Activated CD8-positive, alpha-beta T cell treated with anti-CD3 and anti-CD28 coated beads, Interleukin-2, amount 10 ng/mL, durations not matched to agents 7 days and 5 days (primary cell): ENCODE results near the gene LRCH1. TPM values are rescaled to one million over a fixed set of nuclear protein-coding genes. Genes with fewer than 3 reads are reported as not detected.

ENCODE experiments used
- ATAC-seq: fragments of 150-1000 bp; cut with Tn5 transposase; one replicate; pipeline ENCODE4 v1.10.0; 2021; ENCODE audit warnings: moderate library complexity
- CTCF ChIA-PET: fragments of 350-600 bp; sonication (Branson Sonifier 250); formaldehyde crosslinking; loops from one replicate; lab custom pipeline; 2021; ENCODE audit warnings: antibody characterized with exemption; lab: Charles Lee
- POLR2A ChIA-PET: fragments of 350-600 bp; sonication (Branson Sonifier 250); formaldehyde crosslinking; loops from one replicate; lab custom pipeline; 2021; ENCODE audit warnings: antibody characterized with exemption; lab: Charles Lee
- DNase-seq: peaks from one replicate; pipeline ENCODE4 v3.0.0-alpha.2; 2020
- H3K27ac Mint-ChIP-seq: one replicate; pipeline ENCODE4 v1.8.0; 2021; ENCODE audit warnings: mild to moderate bottlenecking, mixed read lengths
- H3K27me3 Mint-ChIP-seq: one replicate; pipeline ENCODE4 v1.8.0; 2021; ENCODE audit warnings: low read depth, mixed read lengths
- H3K36me3 Mint-ChIP-seq: one replicate; pipeline ENCODE4 v1.8.0; 2021; ENCODE audit warnings: low read depth, mixed read lengths
- H3K4me1 Mint-ChIP-seq: one replicate; pipeline ENCODE4 v1.8.0; 2021; ENCODE audit warnings: low read depth, mixed read lengths
- H3K4me3 Mint-ChIP-seq: one replicate; pipeline ENCODE4 v1.8.0; 2021; ENCODE audit warnings: mild to moderate bottlenecking, mixed read lengths
- H3K9me3 Mint-ChIP-seq: one replicate; pipeline ENCODE4 v1.8.0; 2022; ENCODE audit warnings: mixed read lengths; ENCODE audit not compliant: insufficient read depth
- total RNA-seq, 2 experiments: library from RNA; stranded (reverse); gene quantifications; one replicate each; pipeline ENCODE4 v1.2.3, GENCODE V29; 2021

Gene LRCH1
- total RNA-seq, 2 experiments from 2014 or later: 15.3 to 18.0 TPM

DNA sequence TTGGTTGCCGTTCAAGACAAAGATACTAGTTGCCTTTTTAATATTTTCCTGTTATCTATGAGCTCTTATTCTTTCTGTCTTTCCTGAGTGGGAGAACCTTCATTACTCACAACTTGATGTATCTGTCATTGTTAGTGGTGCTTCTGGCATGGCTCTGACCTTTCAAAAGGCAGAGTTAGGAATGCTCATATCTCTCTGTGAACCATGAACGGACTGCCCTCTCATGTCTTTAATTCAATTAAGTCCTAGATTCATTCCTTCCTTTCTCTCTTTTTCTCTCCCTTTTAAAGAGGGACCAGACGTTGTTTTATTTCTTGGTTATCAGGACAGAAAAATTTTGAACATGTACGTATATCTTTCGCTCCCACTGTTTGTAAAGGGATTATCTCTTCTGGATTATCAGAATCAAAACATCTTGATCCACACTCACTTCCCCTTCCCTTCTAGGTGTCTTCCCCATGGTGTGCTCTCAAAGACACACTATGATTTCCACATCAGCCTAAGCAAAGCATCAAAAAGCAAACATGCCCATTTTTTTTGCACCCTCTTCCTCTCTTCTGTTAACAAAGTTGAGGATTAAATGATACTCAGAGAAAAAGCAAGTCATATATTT, 90.3 kb downstream of the LRCH1 start:
- H3K9me3 Mint-ChIP-seq: no peaks in the 10 kb centered on the region
- ATAC-seq: no peak
- no peaks in the 10 kb centered on the region for H3K27me3 Mint-ChIP-seq
- ChIA-PET CTCF (interaction anchor here (1.0 to 1.1 kb wide), 2 partner anchors 33 to 49 kb away, joined by 3 read pairs; no protein-coding TSS in a partner anchor), POLR2A (no interaction called here)
- H3K27ac Mint-ChIP-seq: no peak overlapping the region
- no peak overlapping the region for H3K4me3 Mint-ChIP-seq
- H3K4me1 Mint-ChIP-seq: peaks cover 31% of the 10 kb centered on the region
- no peak for DNase-seq
- H3K36me3 Mint-ChIP-seq: no peaks in the 10 kb centered on the region

DNA sequence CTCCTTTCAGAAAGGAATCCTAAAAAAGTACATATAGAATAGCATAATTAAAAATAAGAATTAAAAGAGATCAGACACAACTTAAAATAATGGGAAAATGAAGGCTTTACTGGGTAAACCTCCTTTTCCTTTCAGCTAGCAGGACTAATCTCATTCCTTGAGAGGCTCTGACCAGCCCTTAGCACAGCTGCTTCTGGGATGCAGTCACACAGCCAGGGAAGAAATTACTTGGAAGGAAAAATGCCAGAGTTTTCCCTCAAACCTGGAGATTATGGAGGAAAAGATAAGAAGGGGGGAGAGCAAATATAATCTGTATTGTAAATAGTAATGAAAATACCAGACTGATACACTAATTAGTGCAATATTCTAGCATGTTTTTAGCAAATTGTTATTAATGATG, 91.8 kb downstream of the LRCH1 start:
- POLR2A ChIA-PET: no interaction called here
- no peak for DNase-seq
- CTCF ChIA-PET: interaction anchor here (0.6 to 2.1 kb wide), 2 partner anchors 50 to 93 kb away, joined by 3 to 8 read pairs; no protein-coding TSS in a partner anchor

GRCh38 chr13:46647512-46648065, 94.6 kb downstream of the LRCH1 start:
- ATAC-seq (no peak), DNase-seq (no peak)
- CTCF ChIA-PET: interaction anchor here (0.8 kb wide), 1 partner anchor 10 kb away, joined by 3 read pairs; no protein-coding TSS in a partner anchor
- Mint-ChIP-seq H3K27me3 (no peaks in the 10 kb centered on the region), H3K36me3 (peaks cover 10% of the 10 kb centered on the region), H3K4me1 (peaks cover 32% of the 10 kb centered on the region), H3K4me3 (no peak overlapping the region), H3K9me3 (no peaks in the 10 kb centered on the region), H3K27ac (no peak overlapping the region)
- POLR2A ChIA-PET: no interaction called here

More for the DNA sequence above, 91.8 kb downstream of the LRCH1 start:
- ATAC-seq: no peak
- H3K27ac Mint-ChIP-seq: no peak overlapping the region
- H3K4me1 Mint-ChIP-seq: peaks cover 28% of the 10 kb centered on the region
- no peaks in the 10 kb centered on the region for H3K36me3 Mint-ChIP-seq
- no peaks in the 10 kb centered on the region for H3K9me3 Mint-ChIP-seq
- H3K27me3 Mint-ChIP-seq: no peaks in the 10 kb centered on the region
- no peak overlapping the region for H3K4me3 Mint-ChIP-seq

DNA sequence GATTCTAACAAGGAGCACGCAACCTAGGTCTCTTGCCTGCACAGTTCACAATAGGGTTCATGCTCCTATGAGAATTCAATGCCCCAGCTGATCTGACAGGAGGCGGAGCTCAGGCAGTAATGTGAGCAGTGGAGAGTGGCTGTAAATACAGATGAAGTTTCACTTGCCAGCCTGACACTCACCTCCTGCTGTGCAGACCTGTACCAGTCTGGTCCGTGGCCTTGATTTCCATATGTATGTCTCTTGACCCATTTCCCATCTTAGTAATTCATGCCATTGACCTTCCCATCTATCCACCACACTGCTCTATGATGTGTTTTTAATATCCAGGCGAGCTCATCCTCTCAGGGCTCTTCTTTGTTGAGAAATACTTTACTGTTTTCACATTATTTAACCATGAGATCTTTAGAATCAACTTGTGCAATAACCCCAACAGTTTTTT, 95.2 kb downstream of the LRCH1 start:
- Mint-ChIP-seq H3K4me3 (no peak overlapping the region), H3K36me3 (peaks cover 14% of the 10 kb centered on the region), H3K4me1 (peaks cover 32% of the 10 kb centered on the region), H3K9me3 (no peaks in the 10 kb centered on the region), H3K27ac (no peak overlapping the region), H3K27me3 (no peaks in the 10 kb centered on the region)
- DNase-seq: no peak
- ChIA-PET CTCF (interaction anchor here (0.8 to 1.1 kb wide), 2 partner anchors 10 to 38 kb away, joined by 3 to 4 read pairs; no protein-coding TSS in a partner anchor), POLR2A (no interaction called here)
- peak; percentile 51 for ATAC-seq

- no peaks in the 10 kb centered on the region for H3K27me3 Mint-ChIP-seq
- peaks cover 32% of the 10 kb centered on the region for H3K4me1 Mint-ChIP-seq
- peaks cover 15% of the 10 kb centered on the region for H3K36me3 Mint-ChIP-seq
- no peaks in the 10 kb centered on the region for H3K9me3 Mint-ChIP-seq
- no peak overlapping the region for H3K4me3 Mint-ChIP-seq
- DNase-seq (no peak), ATAC-seq (no peak)
- ChIA-PET POLR2A (no interaction called here), CTCF (interaction anchor here (1.0 kb wide), 1 partner anchor 13 kb away, joined by 3 read pairs; no protein-coding TSS in a partner anchor)
- H3K27ac Mint-ChIP-seq: no peak overlapping the region
Measured at GRCh38 chr13:46649816-46650215, 96.8 kb downstream of the LRCH1 start.

DNA sequence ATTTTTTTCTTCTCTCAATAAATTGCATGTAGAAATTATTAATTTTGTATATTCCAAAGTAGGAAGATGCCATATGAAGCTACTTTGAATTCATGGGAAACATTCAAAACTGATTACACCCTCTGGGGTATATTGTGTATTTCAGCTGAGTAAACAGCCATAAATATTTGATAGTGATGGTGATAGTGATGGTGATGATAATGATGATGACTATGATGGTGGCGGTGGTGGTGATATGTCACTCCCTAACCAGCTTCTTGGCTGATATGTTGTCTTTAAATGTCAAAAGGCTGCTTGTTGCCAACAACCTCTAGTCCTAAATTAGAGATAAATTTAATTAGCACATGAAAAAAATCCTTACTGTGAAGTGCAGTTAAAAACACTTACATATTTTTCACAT, 102.0 kb downstream of the LRCH1 start:
- Mint-ChIP-seq H3K27me3 (no peaks in the 10 kb centered on the region), H3K4me1 (peaks cover 34% of the 10 kb centered on the region), H3K4me3 (no peak overlapping the region), H3K36me3 (peaks cover 20% of the 10 kb centered on the region), H3K27ac (no peak overlapping the region), H3K9me3 (no peaks in the 10 kb centered on the region)
- ATAC-seq: no peak
- ChIA-PET POLR2A (interaction anchor here (0.8 kb wide), 1 partner anchor 12 kb away, joined by 3 read pairs; no protein-coding TSS in a partner anchor), CTCF (interaction anchor here (0.8 to 2.7 kb wide), 4 partner anchors 12 to 103 kb away, joined by 3 to 11 read pairs (median 4); no protein-coding TSS in a partner anchor)
- no peak for DNase-seq

DNA sequence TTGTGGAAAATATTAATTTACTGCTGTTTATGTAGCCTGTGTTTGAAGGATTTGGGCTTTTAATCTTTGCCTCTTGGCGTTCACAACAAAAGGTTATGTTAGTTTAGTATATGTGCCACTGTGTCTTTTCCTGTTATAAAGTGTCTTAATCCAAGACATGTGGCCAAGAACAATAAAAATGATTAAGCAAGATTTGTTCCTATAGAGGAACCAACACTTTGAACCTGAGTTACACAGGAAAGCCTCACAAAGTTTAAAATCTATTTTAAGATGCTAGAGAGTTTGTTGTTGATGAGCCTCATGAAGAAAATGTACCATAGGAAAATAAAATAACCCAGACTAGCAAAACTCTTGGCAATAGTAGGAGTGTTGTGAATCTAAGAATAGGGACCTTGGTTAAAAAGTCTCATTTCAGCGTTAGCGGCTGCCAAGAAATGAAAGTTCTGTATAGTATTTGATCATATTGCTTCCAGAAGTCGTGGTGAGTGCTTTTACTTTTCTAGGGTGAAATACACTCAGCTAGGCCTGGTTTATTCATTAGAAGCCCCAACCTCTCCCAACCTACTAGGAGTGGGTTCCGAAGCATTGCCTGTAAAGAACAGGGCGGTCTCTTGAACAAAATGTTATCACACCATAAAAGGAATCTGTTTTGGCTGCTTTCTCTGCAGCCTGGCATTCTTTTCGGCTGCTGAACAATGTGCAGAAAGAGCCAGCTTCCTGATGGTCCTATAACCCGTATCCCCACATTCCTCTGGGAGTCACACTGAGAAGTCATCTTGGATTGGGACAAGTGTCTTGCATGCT, 102.6 kb downstream of the LRCH1 start:
- Mint-ChIP-seq H3K9me3 (no peaks in the 10 kb centered on the region), H3K27ac (no peak overlapping the region), H3K36me3 (peaks cover 20% of the 10 kb centered on the region), H3K4me3 (peak overlapping the region; percentile 8), H3K4me1 (peaks cover 29% of the 10 kb centered on the region), H3K27me3 (no peaks in the 10 kb centered on the region)
- ChIA-PET POLR2A (interaction anchor here (0.8 kb wide), 1 partner anchor 11 kb away, joined by 3 read pairs; no protein-coding TSS in a partner anchor), CTCF (interaction anchor here (0.8 to 2.7 kb wide), 4 partner anchors 11 to 104 kb away, joined by 3 to 11 read pairs (median 4); no protein-coding TSS in a partner anchor)
- ATAC-seq: no peak
- DNase-seq: no peak

GRCh38 chr13:46656786-46657185, 103.8 kb downstream of the LRCH1 start:
- Mint-ChIP-seq H3K27ac (no peak overlapping the region), H3K36me3 (peaks cover 13% of the 10 kb centered on the region), H3K4me1 (peaks cover 20% of the 10 kb centered on the region), H3K4me3 (no peak overlapping the region), H3K27me3 (no peaks in the 10 kb centered on the region), H3K9me3 (no peaks in the 10 kb centered on the region)
- ATAC-seq (no peak), DNase-seq (no peak)
- ChIA-PET CTCF (no interaction called here), POLR2A (interaction anchor here (0.9 kb wide), 1 partner anchor 10 kb away, joined by 3 read pairs; no protein-coding TSS in a partner anchor)

DNA sequence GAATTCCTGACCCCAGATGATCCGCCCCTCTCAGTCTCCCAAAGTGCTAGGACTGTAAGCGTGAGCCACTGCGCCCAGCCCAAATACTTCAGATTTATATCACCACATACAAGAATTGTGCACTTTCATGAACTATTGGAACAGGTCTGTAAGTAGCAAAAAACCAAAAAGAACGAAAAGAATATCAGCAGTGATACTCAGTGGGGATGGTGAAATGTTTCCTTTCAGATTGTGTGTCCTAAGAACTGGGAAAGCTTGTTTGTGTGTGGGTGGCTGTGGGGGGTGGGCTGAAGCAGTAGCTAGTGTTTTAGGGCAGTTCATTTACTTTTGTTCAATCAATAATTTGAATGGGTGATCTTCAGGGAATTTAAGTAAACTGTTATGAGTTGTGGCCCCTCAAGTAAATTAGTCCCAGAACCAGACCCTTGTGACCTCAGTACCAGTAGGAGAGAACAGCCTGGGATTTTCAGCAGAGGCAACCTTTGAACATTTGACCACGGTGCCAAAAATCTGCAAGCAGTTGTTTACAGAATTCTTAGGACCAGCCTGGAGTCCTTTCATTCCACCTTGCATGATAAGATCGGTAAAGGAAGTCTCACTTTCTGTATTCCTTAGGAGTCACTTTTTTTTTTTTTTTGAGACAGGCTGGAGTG, 106.6 kb downstream of the LRCH1 start:
- no peak for ATAC-seq
- Mint-ChIP-seq H3K27me3 (no peaks in the 10 kb centered on the region), H3K4me1 (peaks cover 26% of the 10 kb centered on the region), H3K27ac (no peak overlapping the region), H3K36me3 (peaks cover 5% of the 10 kb centered on the region), H3K9me3 (no peaks in the 10 kb centered on the region), H3K4me3 (no peak overlapping the region)
- POLR2A ChIA-PET: no interaction called here
- DNase-seq: no peak
- CTCF ChIA-PET: interaction anchor here (1.0 kb wide), 1 partner anchor 108 kb away, joined by 3 read pairs; no protein-coding TSS in a partner anchor

DNA sequence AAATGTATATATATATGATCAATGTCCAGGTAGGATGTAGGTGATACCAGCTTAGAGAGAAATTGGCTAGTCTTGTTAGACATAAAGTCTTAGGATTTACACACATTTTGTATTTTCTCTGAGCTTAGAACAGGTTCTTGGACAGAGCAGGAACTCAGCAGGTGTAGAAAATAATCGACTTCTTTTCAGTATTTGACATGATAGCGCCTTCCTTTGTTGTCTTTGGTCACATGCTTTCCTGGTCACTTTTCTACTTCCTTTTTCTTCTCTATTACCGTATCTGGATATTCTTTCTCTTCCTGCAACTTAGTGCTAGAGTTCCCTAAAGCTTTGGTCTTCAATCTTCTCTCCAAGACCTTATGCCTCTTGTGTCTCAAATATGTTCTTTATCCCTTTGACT, 107.4 kb downstream of the LRCH1 start:
- POLR2A ChIA-PET: no interaction called here
- Mint-ChIP-seq H3K27me3 (no peaks in the 10 kb centered on the region), H3K9me3 (no peaks in the 10 kb centered on the region), H3K36me3 (peaks cover 5% of the 10 kb centered on the region), H3K4me1 (peaks cover 28% of the 10 kb centered on the region), H3K27ac (no peak overlapping the region), H3K4me3 (no peak overlapping the region)
- CTCF ChIA-PET: interaction anchor here (1.0 kb wide), 1 partner anchor 108 kb away, joined by 3 read pairs; no protein-coding TSS in a partner anchor
- ATAC-seq: no peak
- DNase-seq: no peak

DNA sequence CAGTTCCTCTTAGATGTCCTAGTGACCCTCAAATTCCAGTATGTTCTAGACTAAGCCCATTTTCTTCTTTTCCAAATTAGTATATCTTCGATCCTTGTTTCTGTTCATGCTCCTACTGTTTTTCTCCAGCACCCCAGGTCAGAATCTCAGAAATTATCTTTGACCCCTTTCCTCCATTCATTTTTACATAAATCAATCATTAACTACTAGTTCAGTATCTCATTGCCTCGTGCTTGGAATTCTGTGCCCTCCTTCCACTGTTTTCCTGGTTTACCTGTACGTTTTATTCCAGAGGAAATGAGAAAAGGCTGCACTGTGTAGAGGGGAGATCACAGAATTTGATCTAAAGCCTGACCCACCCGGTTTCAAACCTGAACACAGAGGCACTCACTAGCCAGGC, 107.9 kb downstream of the LRCH1 start:
- Mint-ChIP-seq H3K27me3 (no peaks in the 10 kb centered on the region), H3K27ac (no peak overlapping the region), H3K9me3 (no peaks in the 10 kb centered on the region), H3K36me3 (peaks cover 5% of the 10 kb centered on the region), H3K4me3 (no peak overlapping the region), H3K4me1 (peaks cover 28% of the 10 kb centered on the region)
- ChIA-PET POLR2A (no interaction called here), CTCF (interaction anchor here (1.0 kb wide), 1 partner anchor 109 kb away, joined by 3 read pairs; no protein-coding TSS in a partner anchor)
- ATAC-seq (no peak), DNase-seq (no peak)
